NAMALWA (cell line): ENCODE results near the gene GJA4.
"Not testable (repeated sequence)": the region's sequence is repeated elsewhere in the genome, so short reads cannot be mapped to it uniquely, and the experiment has no call there.

Source experiments
- DNase-seq: peaks from one replicate; pipeline ENCODE4 v3.0.0-alpha.2; 2015; ENCODE audit warnings: low spot score

GJA4 gene

DNA sequence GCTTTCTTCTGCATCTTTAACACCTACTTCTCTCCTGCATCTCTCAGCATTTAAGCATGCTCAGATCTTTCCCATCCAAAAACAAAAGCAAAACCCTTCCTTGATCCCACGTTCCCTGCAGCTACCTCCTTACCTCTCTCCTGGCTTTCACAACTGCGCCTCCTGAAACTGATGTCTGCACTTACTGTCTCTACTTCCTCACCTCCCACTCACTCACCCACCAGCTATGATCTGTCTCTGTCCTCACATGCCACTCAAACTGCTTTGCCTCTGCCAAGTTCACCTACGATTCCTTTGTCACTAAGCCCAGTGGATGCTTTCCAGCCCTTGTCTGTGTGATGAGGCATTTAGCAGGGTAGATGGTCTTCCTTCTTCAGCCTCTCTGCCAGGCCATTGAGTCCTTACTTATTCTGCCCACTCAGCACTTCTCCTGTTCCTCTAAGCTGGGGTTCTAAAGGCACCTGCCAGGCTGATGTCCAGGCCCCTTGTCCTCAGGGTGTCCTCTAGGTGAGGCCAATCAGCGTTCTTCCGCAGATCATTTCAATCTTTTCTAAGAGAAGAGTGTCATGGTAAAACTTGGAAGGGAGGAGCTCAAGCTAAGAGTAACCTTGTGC is 21.8 kb upstream of the GJA4 start:
- DNase-seq: no peak

- no peak for DNase-seq
Observed at GRCh38 chr1:34771573-34772371, 21.0 kb upstream of the GJA4 start.

- not testable (repeated sequence) for DNase-seq
Observed at GRCh38 chr1:34773114-34773513, 19.7 kb upstream of the GJA4 start.

- no peak for DNase-seq
Observed at GRCh38 chr1:34774957-34775356, 17.8 kb upstream of the GJA4 start.

DNA sequence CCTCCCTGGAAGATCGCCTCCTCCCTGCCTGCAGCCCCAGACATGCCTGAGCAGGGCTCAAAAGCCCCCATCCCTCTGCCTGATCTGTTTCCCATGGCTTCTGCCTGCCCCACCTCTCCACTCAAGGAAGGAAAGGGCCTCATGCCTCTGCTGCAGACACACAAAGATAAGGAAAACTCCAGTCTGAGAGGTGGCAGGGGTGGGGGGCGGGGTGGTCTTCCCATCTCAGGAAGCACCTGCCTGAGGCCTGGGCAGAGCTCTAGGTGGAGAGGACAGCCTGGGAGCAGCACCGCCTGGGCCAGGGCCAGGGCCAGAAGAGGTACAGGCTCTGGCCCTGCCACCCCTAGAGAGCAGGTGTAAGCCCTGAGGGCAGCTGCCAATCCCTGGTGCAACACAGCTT is 15.9 kb upstream of the GJA4 start:
- no peak for DNase-seq

DNA sequence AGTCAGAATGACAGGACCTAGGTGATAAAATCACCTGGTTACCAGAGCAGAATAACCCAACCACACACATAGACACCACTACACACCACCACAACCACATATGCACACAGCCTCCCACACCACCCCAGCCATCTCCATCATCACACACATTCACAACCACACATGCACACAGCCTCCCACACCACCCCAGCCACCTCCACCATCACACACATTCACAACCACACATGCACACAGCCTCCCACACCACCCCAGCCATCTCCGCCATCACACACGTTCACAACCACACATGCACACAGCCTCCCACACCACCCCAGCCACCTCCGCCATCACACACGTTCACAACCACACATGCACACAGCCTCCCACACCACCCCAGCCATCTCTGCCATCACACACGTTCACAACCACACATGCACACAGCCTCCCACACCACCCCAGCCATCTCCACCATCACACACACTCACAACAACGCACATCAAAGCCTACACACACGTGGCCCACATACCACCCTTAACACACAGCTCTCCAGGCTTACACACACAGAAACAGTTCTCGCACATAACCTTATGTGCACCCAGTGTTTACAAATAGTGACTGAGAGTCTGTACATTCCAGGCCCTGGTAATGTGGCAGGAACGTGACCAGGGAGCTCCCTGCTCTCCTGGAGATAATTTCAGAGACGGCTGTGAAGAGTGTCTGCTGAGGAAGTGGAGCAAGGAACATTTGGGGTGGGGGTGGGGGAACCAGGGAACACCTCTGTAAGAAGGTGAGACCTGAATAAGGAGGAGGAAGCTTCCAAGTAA is 15.1 kb upstream of the GJA4 start:
- no peak for DNase-seq

- no peak for DNase-seq
Observed at GRCh38 chr1:34778381-34778780, 14.4 kb upstream of the GJA4 start.

- no peak for DNase-seq
Observed at GRCh38 chr1:34779005-34779404, 13.8 kb upstream of the GJA4 start.

DNA sequence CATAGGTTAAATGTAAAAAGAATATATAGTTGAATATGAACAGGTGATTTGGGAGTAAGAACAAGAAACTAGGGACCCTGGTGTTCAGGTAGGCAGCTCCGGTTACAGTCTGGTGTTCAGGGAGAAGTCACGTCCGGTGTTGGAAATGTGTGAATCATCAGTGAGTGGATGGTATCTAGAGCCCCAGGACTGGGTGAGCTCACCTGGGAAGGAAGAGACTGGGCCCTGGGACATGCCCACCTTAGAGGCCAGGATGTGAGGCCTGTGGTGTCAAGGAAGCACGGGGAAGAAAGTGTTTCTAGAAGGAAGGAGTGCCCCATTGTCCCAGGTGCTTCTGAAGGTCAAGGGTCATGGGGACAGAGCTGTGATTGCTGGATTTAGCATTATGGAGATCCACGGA is 13.3 kb upstream of the GJA4 start:
- DNase-seq: no peak

GRCh38 chr1:34779962-34780361 is 12.8 kb upstream of the GJA4 start:
- DNase-seq: no peak

DNA sequence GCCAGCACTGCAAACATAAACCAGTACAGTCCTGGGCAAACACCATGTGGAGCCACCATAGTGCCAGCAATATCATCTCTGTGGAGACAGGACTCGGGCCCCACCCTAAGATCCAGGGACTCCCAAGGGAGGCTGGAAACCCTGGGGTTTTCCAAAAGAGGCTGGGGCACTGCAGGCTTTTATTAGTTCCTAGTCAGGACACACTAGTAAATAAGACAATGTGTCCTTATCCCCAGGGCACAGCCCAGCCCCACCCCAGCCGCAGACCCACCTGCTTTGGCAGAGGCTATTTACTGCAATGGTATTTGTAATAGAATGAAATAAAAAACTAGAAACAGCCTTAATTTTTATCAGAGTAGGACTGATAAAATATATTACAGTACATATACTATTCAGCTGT is 12.3 kb upstream of the GJA4 start:
- DNase-seq: no peak

- no peak for DNase-seq
Observed at GRCh38 chr1:34781071-34781843, 11.5 kb upstream of the GJA4 start, which contains the start of gene GJB3. GJB3 (plus strand) TSS chr1:34781214; CDS start chr1:34784763, 3,549 bp downstream.

GRCh38 chr1:34781844-34782391 is 10.9 kb upstream of the GJA4 start:
- DNase-seq: no peak

DNA sequence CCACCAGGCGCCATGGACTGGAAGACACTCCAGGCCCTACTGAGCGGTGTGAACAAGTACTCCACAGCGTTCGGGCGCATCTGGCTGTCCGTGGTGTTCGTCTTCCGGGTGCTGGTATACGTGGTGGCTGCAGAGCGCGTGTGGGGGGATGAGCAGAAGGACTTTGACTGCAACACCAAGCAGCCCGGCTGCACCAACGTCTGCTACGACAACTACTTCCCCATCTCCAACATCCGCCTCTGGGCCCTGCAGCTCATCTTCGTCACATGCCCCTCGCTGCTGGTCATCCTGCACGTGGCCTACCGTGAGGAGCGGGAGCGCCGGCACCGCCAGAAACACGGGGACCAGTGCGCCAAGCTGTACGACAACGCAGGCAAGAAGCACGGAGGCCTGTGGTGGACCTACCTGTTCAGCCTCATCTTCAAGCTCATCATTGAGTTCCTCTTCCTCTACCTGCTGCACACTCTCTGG is 8.0 kb upstream of the GJA4 start:
- DNase-seq: no peak

DNA sequence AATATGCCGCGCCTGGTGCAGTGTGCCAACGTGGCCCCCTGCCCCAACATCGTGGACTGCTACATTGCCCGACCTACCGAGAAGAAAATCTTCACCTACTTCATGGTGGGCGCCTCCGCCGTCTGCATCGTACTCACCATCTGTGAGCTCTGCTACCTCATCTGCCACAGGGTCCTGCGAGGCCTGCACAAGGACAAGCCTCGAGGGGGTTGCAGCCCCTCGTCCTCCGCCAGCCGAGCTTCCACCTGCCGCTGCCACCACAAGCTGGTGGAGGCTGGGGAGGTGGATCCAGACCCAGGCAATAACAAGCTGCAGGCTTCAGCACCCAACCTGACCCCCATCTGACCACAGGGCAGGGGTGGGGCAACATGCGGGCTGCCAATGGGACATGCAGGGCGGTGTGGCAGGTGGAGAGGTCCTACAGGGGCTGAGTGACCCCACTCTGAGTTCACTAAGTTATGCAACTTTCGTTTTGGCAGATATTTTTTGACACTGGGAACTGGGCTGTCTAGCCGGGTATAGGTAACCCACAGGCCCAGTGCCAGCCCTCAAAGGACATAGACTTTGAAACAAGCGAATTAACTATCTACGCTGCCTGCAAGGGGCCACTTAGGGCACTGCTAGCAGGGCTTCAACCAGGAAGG is 7.4 kb upstream of the GJA4 start:
- DNase-seq: no peak

DNA sequence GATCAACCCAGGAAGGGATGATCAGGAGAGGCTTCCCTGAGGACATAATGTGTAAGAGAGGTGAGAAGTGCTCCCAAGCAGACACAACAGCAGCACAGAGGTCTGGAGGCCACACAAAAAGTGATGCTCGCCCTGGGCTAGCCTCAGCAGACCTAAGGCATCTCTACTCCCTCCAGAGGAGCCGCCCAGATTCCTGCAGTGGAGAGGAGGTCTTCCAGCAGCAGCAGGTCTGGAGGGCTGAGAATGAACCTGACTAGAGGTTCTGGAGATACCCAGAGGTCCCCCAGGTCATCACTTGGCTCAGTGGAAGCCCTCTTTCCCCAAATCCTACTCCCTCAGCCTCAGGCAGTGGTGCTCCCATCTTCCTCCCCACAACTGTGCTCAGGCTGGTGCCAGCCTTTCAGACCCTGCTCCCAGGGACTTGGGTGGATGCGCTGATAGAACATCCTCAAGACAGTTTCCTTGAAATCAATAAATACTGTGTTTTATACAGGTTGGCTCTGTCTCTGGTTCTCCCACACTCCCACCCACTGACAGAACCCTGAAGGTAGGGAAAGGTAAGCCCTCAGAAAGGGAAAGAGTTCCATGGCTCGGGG is 6.8 kb upstream of the GJA4 start:
- DNase-seq: no peak

GRCh38 chr1:34786521-34787325 is 6.1 kb upstream of the GJA4 start:
- peak; percentile 80 for DNase-seq

DNA sequence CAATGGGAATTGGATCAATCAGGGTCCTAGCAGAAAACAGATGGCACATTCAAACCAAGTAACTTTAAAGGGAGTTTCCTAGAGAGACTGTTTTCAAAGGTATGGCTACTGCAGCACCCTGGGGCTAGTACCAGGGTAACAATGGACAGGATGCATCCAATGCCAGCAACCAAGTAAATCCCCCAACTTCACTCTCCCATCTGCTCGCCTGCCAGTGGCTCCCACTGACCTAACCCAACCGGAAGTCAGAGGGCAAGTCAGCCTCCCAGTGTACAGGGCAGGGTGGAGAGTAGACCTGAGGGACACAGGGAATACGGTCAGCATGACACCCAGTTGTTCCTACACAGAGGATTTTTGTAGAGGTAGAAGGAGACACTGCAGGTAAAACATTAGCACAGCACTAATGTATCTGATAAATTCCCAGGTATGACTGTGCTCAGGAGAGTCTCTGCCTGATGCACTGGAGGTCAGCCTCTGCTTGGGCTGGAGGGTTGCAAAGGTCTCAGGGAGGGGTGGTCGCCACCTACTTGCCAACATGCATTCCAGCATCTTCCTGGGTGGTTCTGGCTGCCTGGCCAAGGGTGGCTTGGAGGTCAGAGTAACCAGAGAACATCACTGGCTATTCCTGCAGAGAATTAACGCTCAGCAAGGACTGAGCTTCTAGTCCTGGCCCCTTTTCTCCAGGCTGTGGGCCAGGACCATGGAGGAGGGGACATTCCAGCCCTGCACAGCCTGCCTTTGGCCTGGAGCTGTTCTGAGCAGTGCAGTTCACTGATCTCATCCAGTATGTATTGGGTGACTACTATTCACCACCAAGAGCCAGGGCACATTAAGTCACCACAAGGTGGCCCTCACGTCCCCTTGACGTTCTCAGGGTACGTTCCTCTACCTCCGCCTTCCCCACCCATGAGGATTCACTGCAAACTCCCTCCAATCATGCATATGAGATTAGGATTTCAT is 5.1 kb upstream of the GJA4 start:
- DNase-seq: peak; percentile 51

DNA sequence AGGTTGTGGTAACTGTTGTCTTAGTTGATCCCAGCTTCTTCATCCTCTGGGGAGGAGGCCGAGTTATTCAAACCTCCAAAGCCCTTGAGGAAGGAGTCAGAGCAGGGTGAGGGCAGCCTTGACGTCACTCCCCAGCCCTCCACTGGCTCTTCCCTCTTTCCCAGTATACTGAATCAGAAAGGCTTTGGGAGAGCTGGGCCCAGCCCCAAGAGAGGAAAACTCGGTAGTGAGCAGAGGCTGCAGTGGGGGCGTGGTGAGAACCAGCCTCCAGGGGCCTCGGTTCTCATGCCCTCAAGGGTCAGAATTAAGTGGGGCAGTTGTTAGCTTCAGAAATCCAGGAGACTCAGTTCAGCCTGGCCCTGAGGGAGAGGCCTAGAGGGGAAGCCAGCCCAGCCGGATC is 1.8 kb upstream of the GJA4 start:
- no peak for DNase-seq
